Measurements from ENCODE around the gene PDE6B. TPM values are rescaled to one million over a fixed set of nuclear protein-coding genes. Genes with fewer than 3 reads are reported as not detected.
"Not testable (repeated sequence)": the region's sequence is repeated elsewhere in the genome, so short reads cannot be mapped to it uniquely, and the experiment has no call there.

Gene PDE6B
- total and polyA plus RNA-seq, 2 of the 13 experiments (the other 11 are each of a cell fraction or from before 2014, with no cell fraction given) = 0.38 to 0.40 TPM

- 28% methylated on average over 10 of the region's 10 CpGs for WGBS (ENCODE audit: low lambda C conversion rate)
- ChIA-PET POLR2A (no interaction called here), CTCF (ENCODE audit: low intra/inter-chr PET ratio, low total read pairs) (no interaction called here)
- in situ Hi-C loops (cut with HindIII; ENCODE audit: extremely low pct_ligation_motif_present, low pct_unique_long_range_greater_than_20kb) = no loop called here
- Histone ChIP-seq H3K9me3 (ENCODE audit: low read length) (no peaks in the 10 kb centered on the region), H3K9ac (ENCODE audit: insufficient read depth, low read depth, low read length) (no peak overlapping the region), H2AFZ (ENCODE audit: low read length) (no peak overlapping the region), H3K27me3 (ENCODE audit: control insufficient read depth in 1 of 2, insufficient read depth in 2 of 2, low read length in 2 of 2) (peaks cover 3 to 33% of the 10 kb centered on the region in 2 experiments; a peak in 4 of 5 replicates), H3K27ac (ENCODE audit: extremely low read length, insufficient read depth, low read length) (no peak overlapping the region), H4K20me1 (ENCODE audit: insufficient read depth, low read length) (no peaks in the 10 kb centered on the region), H3K36me3 (replicated peaks in 1 of 2; ENCODE audit: control insufficient read depth in 1 of 2, insufficient read depth in 2 of 2, low read length in 2 of 2) (peaks cover 3 to 12% of the 10 kb centered on the region in 2 experiments; a peak in 4 of 5 replicates), H3K4me3 (replicated peaks in 1 of 3; ENCODE audit: insufficient read depth in 1 of 3, low read depth in 2 of 3, low read length in 3 of 3) (no peak overlapping the region), H3K79me2 (ENCODE audit: insufficient read depth, low read length) (no peaks in the 10 kb centered on the region), H3K4me1 (ENCODE audit: insufficient read depth, low read length) (peaks cover 33% of the 10 kb centered on the region), H3K4me2 (ENCODE audit: low read depth, low read length) (no peak overlapping the region)
- TF ChIP-seq ZNF839 (CRISPR knock-in tag; IDR thresholded peaks at IDR 0.05; ENCODE audit: borderline replicate concordance) (no peak), SCMH1 (CRISPR knock-in tag; IDR thresholded peaks at IDR 0.05; ENCODE audit: borderline replicate concordance) (no peak), GLMP (CRISPR knock-in tag; IDR thresholded peaks at IDR 0.05; ENCODE audit: borderline replicate concordance) (no peak), ZNF12 (CRISPR knock-in tag; IDR thresholded peaks at IDR 0.05) (no peak), KLF6 (CRISPR knock-in tag; IDR thresholded peaks at IDR 0.05) (no peak), ZNF431 (CRISPR knock-in tag; IDR thresholded peaks at IDR 0.05; ENCODE audit: borderline replicate concordance, low read depth) (no peak), ZNF780A (CRISPR knock-in tag; IDR thresholded peaks at IDR 0.05) (no peak)
- no peak for DNase-seq (ENCODE audit: low spot score)
- intact Hi-C loops (cut with micrococcal nuclease; ENCODE audit: unreplicated experiment) = no loop called here
- no peak for FAIRE-seq
- peak; percentile 16 for ATAC-seq
- BruUV-seq (replicated peaks) = no TSS peak
These were observed 42.2 kb downstream of the PDE6B start for GRCh38 chr4:667545-667925.

GRCh38 chr4:668219-668618 lies 42.8 kb downstream of the PDE6B start:
- BruUV-seq (replicated peaks); CTCF ChIA-PET (ENCODE audit: low intra/inter-chr PET ratio, low total read pairs); H3K79me2 ChIP-seq (ENCODE audit: insufficient read depth, low read length); POLR2A ChIA-PET; in situ Hi-C loops (cut with HindIII; ENCODE audit: extremely low pct_ligation_motif_present, low pct_unique_long_range_greater_than_20kb); FAIRE-seq; DNase-seq (ENCODE audit: low spot score); H3K9ac ChIP-seq (ENCODE audit: insufficient read depth, low read depth, low read length); H3K27ac ChIP-seq (ENCODE audit: extremely low read length, insufficient read depth, low read length); H2AFZ ChIP-seq (ENCODE audit: low read length); H3K4me3 ChIP-seq (replicated peaks in 1 of 3; ENCODE audit: insufficient read depth in 1 of 3, low read depth in 2 of 3, low read length in 3 of 3); ATAC-seq; H4K20me1 ChIP-seq (ENCODE audit: insufficient read depth, low read length); H3K4me2 ChIP-seq (ENCODE audit: low read depth, low read length); intact Hi-C loops (cut with micrococcal nuclease; ENCODE audit: unreplicated experiment); H3K9me3 ChIP-seq (ENCODE audit: low read length): not testable (repeated sequence)
- Histone ChIP-seq H3K27me3 (ENCODE audit: control insufficient read depth in 1 of 2, insufficient read depth in 2 of 2, low read length in 2 of 2) (peaks cover 3 to 33% of the 10 kb centered on the region in 2 experiments; a peak in 4 of 5 replicates), H3K4me1 (ENCODE audit: insufficient read depth, low read length) (peaks cover 37% of the 10 kb centered on the region), H3K36me3 (replicated peaks in 1 of 2; ENCODE audit: control insufficient read depth in 1 of 2, insufficient read depth in 2 of 2, low read length in 2 of 2) (peaks cover 3 to 12% of the 10 kb centered on the region in 2 experiments; a peak in 4 of 5 replicates)
- 84% methylated on average over 6 of the region's 6 CpGs for WGBS (ENCODE audit: low lambda C conversion rate)

- peaks cover 3 to 12% of the 10 kb centered on the region in 2 experiments; a peak in 4 of 5 replicates for H3K36me3 ChIP-seq (replicated peaks in 1 of 2; ENCODE audit: control insufficient read depth in 1 of 2, insufficient read depth in 2 of 2, low read length in 2 of 2)
- H3K4me3 ChIP-seq (replicated peaks in 1 of 3; ENCODE audit: insufficient read depth in 1 of 3, low read depth in 2 of 3, low read length in 3 of 3); H3K27ac ChIP-seq (ENCODE audit: extremely low read length, insufficient read depth, low read length); DNase-seq (ENCODE audit: low spot score); H2AFZ ChIP-seq (ENCODE audit: low read length); H3K9ac ChIP-seq (ENCODE audit: insufficient read depth, low read depth, low read length); FAIRE-seq; H3K9me3 ChIP-seq (ENCODE audit: low read length); BruUV-seq (replicated peaks); ATAC-seq; in situ Hi-C loops (cut with HindIII; ENCODE audit: extremely low pct_ligation_motif_present, low pct_unique_long_range_greater_than_20kb); CTCF ChIA-PET (ENCODE audit: low intra/inter-chr PET ratio, low total read pairs); H3K4me2 ChIP-seq (ENCODE audit: low read depth, low read length); POLR2A ChIA-PET; H4K20me1 ChIP-seq (ENCODE audit: insufficient read depth, low read length): not testable (repeated sequence)
- H3K4me1 ChIP-seq (ENCODE audit: insufficient read depth, low read length) = peaks cover 27% of the 10 kb centered on the region
- peaks cover 13% of the 10 kb centered on the region for H3K79me2 ChIP-seq (ENCODE audit: insufficient read depth, low read length)
- peaks cover 3 to 22% of the 10 kb centered on the region in 2 experiments; a peak in 4 of 5 replicates for H3K27me3 ChIP-seq (ENCODE audit: control insufficient read depth in 1 of 2, insufficient read depth in 2 of 2, low read length in 2 of 2)
- 93% methylated on average over 11 of the region's 11 CpGs for WGBS (ENCODE audit: low lambda C conversion rate)
- intact Hi-C loops (cut with micrococcal nuclease; ENCODE audit: unreplicated experiment) = loop anchor here (10.0 kb wide), 1 partner anchor 195 kb away; no protein-coding TSS in a partner anchor
These were observed 44.6 kb downstream of the PDE6B start for GRCh38 chr4:669806-670559.
